Adrenal gland (tissue), 12 donors: ENCODE results near the gene UQCC5. TPM values are rescaled to one million over a fixed set of nuclear protein-coding genes. Genes with fewer than 3 reads are reported as not detected.

ENCODE experiments used
- DNase-seq, 7 donors: peaks; one replicate each; pipeline ENCODE4 v3.0.0-alpha.2; 2019 to 2020
- H3K27ac ChIP-seq, 5 donors: fragments of 200-600 bp; sonication (generic) in 4 of 5; 1 replicate in 3 of 5; 2 replicates in 2 of 5; pipeline versions ENCODE4 v1.5.1 to v1.8.0; 2016 to 2020; ENCODE audit warnings: mild to moderate bottlenecking in 1 of 5
- H3K27me3 ChIP-seq: fragments of 200-600 bp; 2 replicates; pipeline ENCODE4 v1.8.0; 2021
- H3K36me3 ChIP-seq, 2 donors: fragments of 200-600 bp; replicated peaks in 1 of 2; 1 replicate in 1 of 2; 2 replicates in 1 of 2; pipeline versions ENCODE4 v1.5.1 to v1.8.0; 2018 to 2022
- H3K4me1 ChIP-seq, 2 donors: fragments of 200-600 bp; replicated peaks in 1 of 2; 1 replicate in 1 of 2; 2 replicates in 1 of 2; pipeline versions ENCODE4 v1.5.1 to v1.8.0; 2018 to 2021
- H3K4me3 ChIP-seq, 4 donors: fragments of 200-600 bp; sonication (generic) in 3 of 4; one replicate each; pipeline ENCODE4 v1.5.1; 2016 to 2018
- H3K9me3 ChIP-seq, 3 donors: fragments of 200-600 bp; sonication (generic) in 1 of 3; replicated peaks in 1 of 3; 1 replicate in 2 of 3; 2 replicates in 1 of 3; pipeline versions ENCODE4 v1.5.1 to v1.8.0; 2016 to 2021
- CTCF ChIP-seq, 6 experiments: fragments of 450-650 bp in 4 of 6; fragments of 200-600 bp in 2 of 6; sonication (generic) in 1 of 6; IDR thresholded peaks; 1 replicate in 5 of 6; 2 replicates in 1 of 6; pipeline versions ENCODE4 v1.5.1 to v1.8.0; 2016 to 2021; ENCODE audit warnings: antibody characterized with exemption in 6 of 6, mild to moderate bottlenecking in 2 of 6, moderate library complexity in 1 of 6
- POLR2A ChIP-seq, 2 donors: fragments of 450-650 bp; IDR thresholded peaks; one replicate each; pipeline ENCODE4 v1.6.1; 2017; ENCODE audit warnings: antibody characterized with exemption in 2 of 2, mild to moderate bottlenecking in 2 of 2, moderate library complexity in 1 of 2
- WGBS, 4 donors: extraction: QIAGEN DNeasy Blood & Tissue Kit in 2 of 4; methylation state at CpG; one replicate each; pipeline versions ENCODE4 v1.1.5 to v1.1.7; 2013 to 2017; 5-methylcytosine and 5-hydroxymethylcytosine counted together
- intact Hi-C, 2 donors: fragments of 100-400 bp; cut with DNase I; formaldehyde crosslinking; loops; one replicate each; pipeline versions ENCODE4 v1.14.1 to v1.15.0; 2022 to 2023
- polyA plus RNA-seq, 3 donors: library from polyadenylated mRNA; stranded (reverse); fragments of 200-250 nt in 2 of 3; fragments of 350-450 nt in 1 of 3; fragmentation: Illumina TruSeq in 1 of 3; extraction: RNeasy Lipid Tissue Mini Kit (QIAGEN cat#74804) in 1 of 3; gene quantifications; one replicate each; pipeline ENCODE4 v1.2.3, GENCODE V29; 2013 to 2014
- total RNA-seq, 9 donors: library from RNA; depleted of rRNA in 4 of 9; stranded (reverse); fragments of >200 nt in 4 of 9; fragments of 120-200 nt in 1 of 9; fragmentation: NEBNext Ultra II Directional in 1 of 9; extraction: Animal tissue kit (Norgen Biotek cat#: 25700) in 1 of 9; gene quantifications; one replicate each; pipeline versions ENCODE4 v1.1.0 to v1.2.4, GENCODE V29; 2013 to 2023
- donor health status: healthy with polysubstance abuse.
- donor health status: Bipolar disorder and iron deficiency.
- donor health status: DM: yes; HTN: yes; CAD: no.
- donor health status: DM: no; HTN: no; CAD: no.
- donor health status: DM: no; HTN: no; CAD: no.
- donor health status: DM: yes; HTN: yes; CAD: no.

Gene UQCC5
- total and polyA plus RNA-seq, 12 donors: 1.1 to 330 (median 72.3) TPM

GRCh38 chr3:52502808-52503350 is 33.5 kb upstream of the UQCC5 start:
- H3K36me3 ChIP-seq: peaks cover 0 to 19% of the 10 kb centered on the region in 2 donors
- H3K4me1 ChIP-seq: no peaks in the 10 kb centered on the region
- no peak for TF ChIP-seq CTCF (IDR thresholded peaks at IDR 0.05)
- no peak for TF ChIP-seq POLR2A (IDR thresholded peaks at IDR 0.05)
- WGBS, 4 donors: 93 to 100% (median 96%) methylated on average over 4 to 11 of the region's 11 CpGs
- intact Hi-C loops: no loop called here
- no peaks in the 10 kb centered on the region for H3K9me3 ChIP-seq
- no peak for DNase-seq
- H3K4me3 ChIP-seq: no peak overlapping the region
- H3K27ac ChIP-seq: no peak overlapping the region
- no peaks in the 10 kb centered on the region for H3K27me3 ChIP-seq

DNA sequence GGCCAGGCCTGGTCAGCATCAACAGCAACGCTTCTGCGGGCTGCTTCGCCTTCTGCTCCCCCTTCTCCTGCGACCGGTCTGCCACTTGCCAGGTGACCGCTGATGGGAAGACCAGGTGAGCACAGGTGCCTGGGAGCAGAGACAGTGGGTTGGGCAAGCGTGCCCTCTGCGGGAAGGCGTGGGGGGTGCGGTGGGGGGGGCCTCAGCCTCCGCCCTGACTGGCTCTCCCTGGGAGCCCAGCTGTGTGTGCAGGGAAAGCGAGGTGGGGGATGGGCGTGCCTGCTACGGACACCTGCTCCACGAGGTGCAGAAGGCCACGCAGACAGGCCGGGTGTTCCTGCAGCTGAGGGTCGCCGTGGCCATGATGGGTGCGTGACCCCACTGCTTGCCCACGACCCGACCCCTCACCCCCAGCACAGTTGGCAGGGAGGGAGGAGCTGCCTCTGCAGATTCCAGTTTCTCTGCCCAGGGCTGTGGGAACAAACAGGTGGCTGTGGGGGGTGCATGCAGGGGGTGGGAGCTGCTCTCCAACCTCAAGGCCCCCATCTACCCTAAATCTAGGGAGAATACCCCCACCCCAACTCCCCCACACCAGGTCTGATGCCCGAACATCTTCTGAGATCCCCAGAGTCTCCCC is 32.5 kb upstream of the UQCC5 start:
- intact Hi-C loops: no loop called here
- WGBS, 4 donors: 69 to 70% (median 70%) methylated on average over 15 to 23 of the region's 23 CpGs
- TF ChIP-seq POLR2A (IDR thresholded peaks at IDR 0.05) (no peak), CTCF (IDR thresholded peaks at IDR 0.05) (no peak)
- H3K27ac ChIP-seq: no peak overlapping the region
- DNase-seq: no peak
- H3K4me1 ChIP-seq: no peaks in the 10 kb centered on the region
- no peak overlapping the region for H3K4me3 ChIP-seq
- H3K36me3 ChIP-seq: peaks cover 0 to 20% of the 10 kb centered on the region in 2 donors
- no peaks in the 10 kb centered on the region for H3K9me3 ChIP-seq
- no peaks in the 10 kb centered on the region for H3K27me3 ChIP-seq

DNA sequence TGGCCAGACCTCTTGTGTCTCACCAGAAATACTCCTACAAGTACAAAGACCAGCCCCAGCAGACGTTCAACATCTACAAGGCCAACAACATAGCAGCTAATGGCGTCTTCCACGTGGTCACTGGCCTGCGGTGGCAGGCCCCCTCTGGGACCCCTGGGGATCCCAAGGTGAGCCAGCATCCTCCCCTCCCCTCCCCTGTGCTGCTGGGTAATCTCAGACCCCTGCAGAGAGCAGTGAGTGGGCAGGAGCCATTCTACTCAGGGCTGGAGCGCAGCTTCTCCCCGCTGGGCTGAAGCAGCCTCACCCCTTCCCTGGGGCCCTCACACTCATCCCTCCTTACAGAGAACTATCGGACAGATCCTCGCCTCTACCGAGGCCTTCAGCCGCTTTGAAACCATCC is 31.4 kb upstream of the UQCC5 start:
- H3K36me3 ChIP-seq: peaks cover 0 to 22% of the 10 kb centered on the region in 2 donors
- DNase-seq: no peak
- H3K27ac ChIP-seq: no peak overlapping the region
- H3K4me3 ChIP-seq: no peak overlapping the region
- TF ChIP-seq POLR2A (IDR thresholded peaks at IDR 0.05) (no peak), CTCF (IDR thresholded peaks at IDR 0.05) (no peak)
- intact Hi-C loops: no loop called here
- H3K27me3 ChIP-seq: no peaks in the 10 kb centered on the region
- no peaks in the 10 kb centered on the region for H3K4me1 ChIP-seq
- 81 to 89% (median 86%) methylated on average over 8 to 10 of the region's 10 CpGs; no CpG with 5 or more reads in 1 of the 4 donors for whole genome bisulfite sequencing, 4 donors
- H3K9me3 ChIP-seq: no peaks in the 10 kb centered on the region

DNA sequence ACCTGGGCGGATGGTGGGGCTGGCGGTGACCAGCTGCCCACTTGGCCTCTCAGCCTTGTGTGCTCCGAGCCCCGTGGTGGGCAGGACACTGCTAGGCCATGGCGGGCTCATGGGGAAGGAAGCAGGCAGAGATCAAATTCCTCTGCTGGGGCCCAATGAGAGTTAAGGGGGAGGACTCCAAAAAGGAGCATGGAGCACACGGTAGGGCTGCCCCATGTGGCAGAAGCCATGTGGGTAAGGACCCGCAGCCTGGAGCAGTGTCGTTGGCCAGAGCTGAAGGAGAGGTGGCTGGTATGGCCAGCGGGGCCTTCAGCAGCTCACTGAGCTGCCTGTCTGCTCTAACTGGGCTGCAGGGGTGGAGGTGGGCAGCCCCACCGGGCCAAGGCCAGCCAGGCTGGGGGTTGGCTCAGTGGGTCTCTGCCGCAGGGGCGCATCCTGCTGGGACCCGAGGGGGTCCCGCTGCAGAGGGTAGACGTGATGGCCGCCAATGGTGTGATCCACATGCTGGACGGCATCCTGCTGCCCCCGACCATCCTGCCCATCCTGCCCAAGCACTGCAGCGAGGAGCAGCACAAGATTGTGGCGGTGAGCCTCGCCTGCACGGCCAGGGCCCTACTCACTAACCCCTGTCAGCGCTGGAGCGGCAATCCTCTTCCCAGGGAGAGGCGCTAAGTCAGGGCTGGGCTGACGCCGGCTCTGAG is 30.0 kb upstream of the UQCC5 start:
- no peak overlapping the region for H3K4me3 ChIP-seq
- no peaks in the 10 kb centered on the region for H3K27me3 ChIP-seq
- H3K9me3 ChIP-seq: no peaks in the 10 kb centered on the region
- no peak overlapping the region for H3K27ac ChIP-seq
- peaks cover 0 to 27% of the 10 kb centered on the region in 2 donors for H3K36me3 ChIP-seq
- WGBS, 4 donors: 83 to 91% (median 87%) methylated on average over 9 to 27 of the region's 27 CpGs
- intact Hi-C loops: no loop called here
- TF ChIP-seq CTCF (IDR thresholded peaks at IDR 0.05) (no peak), POLR2A (IDR thresholded peaks at IDR 0.05) (no peak)
- no peaks in the 10 kb centered on the region for H3K4me1 ChIP-seq
- DNase-seq: no peak
